HepG2 (cell line): Measurements from ENCODE around the gene LYSMD3. TPM values are rescaled to one million over a fixed set of nuclear protein-coding genes. Genes with fewer than 3 reads are reported as not detected.

Experiments
- AHDC1 ChIP-seq: sonication (generic); formaldehyde crosslinking; IDR thresholded peaks from 2 replicates; pipeline ENCODE4 v1.5.1; 2020; ENCODE audit warnings: mild to moderate bottlenecking, missing genetic modification reagents, borderline replicate concordance
- EZH2 ChIP-seq: conservative IDR thresholded peaks from 2 replicates; pipeline ENCODE4 v1.6.1; 2012; ENCODE audit warnings: mild to moderate bottlenecking, low read depth, low read length, moderate library complexity
- FLYWCH1 ChIP-seq: sonication (generic); formaldehyde crosslinking; IDR thresholded peaks from 2 replicates; pipeline ENCODE4 v1.8.1; 2023; ENCODE audit warnings: mild to moderate bottlenecking, missing genetic modification reagents
- FOXK2 ChIP-seq: fragments of 450-650 bp; IDR thresholded peaks from 2 replicates; pipeline ENCODE4 v1.6.1; 2016
- HDAC1 ChIP-seq: sonication (generic); formaldehyde crosslinking; IDR thresholded peaks from 2 replicates; pipeline ENCODE4 v1.5.1; 2020; ENCODE audit warnings: mild to moderate bottlenecking, missing genetic modification reagents
- MAX ChIP-seq: IDR thresholded peaks from 2 replicates; pipeline ENCODE4 v1.6.1; 2012; ENCODE audit warnings: inconsistent platforms
- MAZ ChIP-seq, 2 experiments: sonication (generic) in 1 of 2; formaldehyde crosslinking in 1 of 2; IDR thresholded peaks; 2 replicates each; pipeline versions ENCODE4 v1.5.0 to v1.6.1; 2012 to 2020; ENCODE audit warnings: low read depth in 2 of 2, mild to moderate bottlenecking in 2 of 2, borderline replicate concordance in 1 of 2, improper control_type of control experiment in 1 of 2, low read length in 1 of 2, missing genetic modification reagents in 1 of 2, moderate library complexity in 1 of 2
- POLR2A ChIP-seq, 2 experiments: IDR thresholded peaks; 2 replicates each; pipeline ENCODE4 v1.6.1; 2011; ENCODE audit warnings: low read depth in 2 of 2, low read length in 2 of 2, mild to moderate bottlenecking in 1 of 2, moderate library complexity in 1 of 2; ENCODE audit not compliant: insufficient read depth in 1 of 2
- PRPF4 ChIP-seq: fragments of 200-400 bp; formaldehyde crosslinking; IDR thresholded peaks from 2 replicates; pipeline ENCODE4 v1.6.1; 2016; ENCODE audit warnings: low read length, low read depth; ENCODE audit not compliant: poor library complexity, severe bottlenecking
- RFX1 ChIP-seq: fragments of 450-650 bp; IDR thresholded peaks from 2 replicates; pipeline ENCODE4 v1.6.1; 2017
- SP5 ChIP-seq: IDR thresholded peaks from 2 replicates; pipeline ENCODE4 v1.6.1; 2016; ENCODE audit warnings: low read depth, borderline replicate concordance
- SSRP1 ChIP-seq: IDR thresholded peaks from 2 replicates; pipeline ENCODE4 v1.6.1; 2016; ENCODE audit warnings: control low read depth
- TGIF2 ChIP-seq: IDR thresholded peaks from 2 replicates; pipeline ENCODE4 v1.6.1; 2016; ENCODE audit warnings: control low read depth, missing compliant biosample characterization
- U2AF1 ChIP-seq: fragments of 200-400 bp; formaldehyde crosslinking; optimal IDR thresholded peaks from 2 replicates; pipeline ENCODE3; 2017; ENCODE audit warnings: mild to moderate bottlenecking, low read depth, low read length
- ZBTB43 ChIP-seq: sonication (generic); formaldehyde crosslinking; conservative IDR thresholded peaks from 2 replicates; pipeline ENCODE4 v1.4.0; 2020; ENCODE audit warnings: missing genetic modification reagents
- ZFP91 ChIP-seq: sonication (generic); formaldehyde crosslinking; IDR thresholded peaks from 2 replicates; pipeline ENCODE4 v1.9.0; 2022; ENCODE audit warnings: missing genetic modification reagents, mild to moderate bottlenecking, borderline replicate concordance
- ZNF101 ChIP-seq: sonication (generic); formaldehyde crosslinking; IDR thresholded peaks from 2 replicates; pipeline ENCODE4 v1.4.0; 2020; ENCODE audit warnings: mild to moderate bottlenecking, low read depth, missing genetic modification reagents, borderline replicate concordance
- ZNF224 ChIP-seq: sonication (generic); formaldehyde crosslinking; IDR thresholded peaks from 2 replicates; pipeline ENCODE4 v1.5.0; 2020; ENCODE audit warnings: mild to moderate bottlenecking, missing genetic modification reagents
- ZNF432 ChIP-seq: sonication (generic); formaldehyde crosslinking; IDR thresholded peaks from 2 replicates; pipeline ENCODE4 v1.5.0; 2020; ENCODE audit warnings: missing genetic modification reagents, mild to moderate bottlenecking, borderline replicate concordance
- ZNF713 ChIP-seq: sonication (generic); formaldehyde crosslinking; IDR thresholded peaks from 2 replicates; pipeline ENCODE4 v1.4.0; 2020; ENCODE audit warnings: mild to moderate bottlenecking, missing genetic modification reagents
- ZNF788 ChIP-seq: sonication (generic); formaldehyde crosslinking; IDR thresholded peaks from 2 replicates; pipeline ENCODE4 v1.5.0; 2020; ENCODE audit warnings: mild to moderate bottlenecking, missing genetic modification reagents, borderline replicate concordance
- ZSCAN31 ChIP-seq: sonication (generic); formaldehyde crosslinking; IDR thresholded peaks from 2 replicates; pipeline ENCODE4 v1.5.0; 2020; ENCODE audit warnings: low read depth, mild to moderate bottlenecking, missing genetic modification reagents
- polyA plus RNA-seq, 8 experiments: library from polyadenylated mRNA; depleted of rRNA in 3 of 8; stranded (reverse) in 7 of 8; unstranded in 1 of 8; fragments of >200 nt; fragmentation: Illumina TruSeq in 4 of 8; extraction: Trizol in 4 of 8; gene quantifications; 2 replicates each; pipeline versions ENCODE4 v1.2.1 to v1.2.3, GENCODE V29; 2011 to 2016; ENCODE audit warnings: low read depth in 4 of 8, missing spikeins in 1 of 8, mixed read lengths in 1 of 8; ENCODE audit not compliant: insufficient read depth in 1 of 8
- total RNA-seq, 5 experiments: library from RNA; depleted of rRNA; stranded (reverse); fragments of >200 nt; fragmentation: Illumina TruSeq; extraction: Trizol; gene quantifications; 2 replicates each; pipeline ENCODE4 v1.2.3, GENCODE V29; 2016; ENCODE audit warnings: low read depth in 1 of 5

The LYSMD3 gene
- total and polyA plus RNA-seq, 2 of the 13 experiments (the other 11 are each of a cell fraction or from before 2014, with no cell fraction given), result 9.1 to 13.8 TPM

GRCh38 chr5:90529939-90530677, 724 bp upstream of the LYSMD3 start (continued):
- TF ChIP-seq PRPF4 (no peak), RFX1 (no peak), SSRP1 (CRISPR knock-in tag) (no peak), MAZ (IDR thresholded peaks at IDR 0.05; ENCODE audit: borderline replicate concordance, low read depth, low read length) (no peak), MAZ (CRISPR knock-in tag; IDR thresholded peaks at IDR 0.05; ENCODE audit: low read depth) (peak; percentile 4; the same call in 1 of the 2 replicates), HDAC1 (CRISPR knock-in tag) (no peak), ZFP91 (CRISPR knock-in tag) (no peak), FOXK2 (no peak), ZSCAN31 (CRISPR knock-in tag) (0 out of 2 replicates have a peak, but pooled peaks have one; percentile 47), TGIF2 (no peak), U2AF1 (peak; percentile 4), ZNF224 (CRISPR knock-in tag) (0 out of 2 replicates have a peak, but pooled peaks have one; percentile 20), FLYWCH1 (CRISPR knock-in tag) (no peak), POLR2A (IDR thresholded peaks at IDR 0.05; ENCODE audit: insufficient read depth in 1 of 2, low read depth in 2 of 2, low read length in 2 of 2) (no peak), AHDC1 (CRISPR knock-in tag) (no peak), MAX (0 out of 2 replicates have a peak, but pooled peaks have one; percentile 3), ZNF432 (CRISPR knock-in tag) (no peak), ZNF788 (CRISPR knock-in tag) (no peak), ZNF101 (no peak), ZNF713 (CRISPR knock-in tag) (no peak), EZH2 (no peak), ZBTB43 (CRISPR knock-in tag) (no peak), SP5 (no peak)
